ENCODE data around the gene NIP7.
"Not testable (repeated sequence)": the region's sequence is repeated elsewhere in the genome, so short reads cannot be mapped to it uniquely, and the experiment has no call there.

NIP7 gene

DNA sequence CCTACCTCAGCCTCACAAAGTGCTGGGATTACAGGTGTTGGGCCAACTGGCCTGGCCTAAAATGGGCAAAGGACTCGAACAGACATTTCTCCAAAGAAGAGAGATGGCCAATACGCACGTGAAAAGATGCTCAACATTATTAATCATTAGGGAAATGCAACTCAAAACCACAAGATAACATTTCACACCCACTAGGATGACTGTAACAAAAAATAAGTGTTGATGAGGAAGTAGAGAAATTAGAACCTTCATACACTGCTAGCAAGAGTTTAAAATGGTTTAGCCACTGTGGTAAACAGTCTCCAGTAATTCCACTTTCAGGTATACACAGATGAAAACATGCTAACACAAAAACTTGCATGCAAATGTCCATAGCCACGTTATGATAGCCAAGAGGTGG is 6.4 kb downstream of the NIP7 start:
- H3K4me3 Mint-ChIP-seq = no peak overlapping the region
- no peak overlapping the region for H3K27ac Mint-ChIP-seq
- peaks cover 18% of the 10 kb centered on the region for H3K36me3 Mint-ChIP-seq (ENCODE audit: low read depth)
- H3K4me1 Mint-ChIP-seq (ENCODE audit: low read depth) = peaks cover 11% of the 10 kb centered on the region
- no peaks in the 10 kb centered on the region for H3K9me3 Mint-ChIP-seq
- no peaks in the 10 kb centered on the region for H3K27me3 Mint-ChIP-seq (ENCODE audit: low read depth)

DNA sequence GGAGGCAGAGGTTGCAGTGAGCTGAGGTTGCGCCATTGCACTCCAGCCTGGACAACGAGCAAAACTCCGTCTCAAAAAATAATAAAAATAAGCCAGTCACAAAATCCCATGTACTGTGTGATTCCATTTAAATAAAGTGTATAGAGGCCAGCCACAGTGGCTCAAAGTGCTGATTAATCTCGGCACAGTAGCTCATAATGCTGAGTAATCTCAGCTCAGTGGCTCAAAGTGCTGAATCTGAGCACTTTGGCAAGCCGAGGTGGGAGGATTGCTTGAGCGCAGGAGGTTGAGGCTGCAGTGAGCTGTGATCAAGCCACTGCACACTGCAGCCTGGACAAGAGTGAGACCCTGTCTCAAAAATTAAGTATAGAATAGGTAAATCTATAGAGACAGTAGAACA is 7.1 kb downstream of the NIP7 start:
- peaks cover 4% of the 10 kb centered on the region for H3K4me1 Mint-ChIP-seq (ENCODE audit: low read depth)
- no peaks in the 10 kb centered on the region for H3K9me3 Mint-ChIP-seq
- no peak overlapping the region for H3K27ac Mint-ChIP-seq
- H3K36me3 Mint-ChIP-seq (ENCODE audit: low read depth) = peaks cover 16% of the 10 kb centered on the region
- no peak overlapping the region for H3K4me3 Mint-ChIP-seq
- H3K27me3 Mint-ChIP-seq (ENCODE audit: low read depth) = no peaks in the 10 kb centered on the region

DNA sequence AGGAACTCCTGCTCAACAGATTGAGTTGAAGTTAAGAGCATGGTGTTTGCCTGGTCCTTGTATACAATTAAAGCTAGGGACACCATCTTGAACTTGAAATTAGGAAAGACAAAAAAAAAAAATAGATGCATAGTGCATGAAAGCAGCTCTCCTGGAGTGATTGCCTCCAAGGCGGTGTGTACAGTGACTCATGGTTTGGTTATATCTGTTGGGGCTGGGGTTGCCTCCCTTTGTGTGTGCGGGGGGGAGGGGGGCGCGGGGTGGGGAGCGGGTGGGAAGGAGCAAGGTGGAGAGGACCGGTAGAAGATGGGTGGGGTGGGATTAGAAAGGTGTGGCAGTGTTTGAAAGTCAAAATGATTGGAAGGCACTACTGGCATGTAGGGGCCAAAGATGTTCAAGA is 8.7 kb downstream of the NIP7 start:
- H3K4me3 Mint-ChIP-seq = no peak overlapping the region
- H3K27ac Mint-ChIP-seq = no peak overlapping the region
- peaks cover 15% of the 10 kb centered on the region for H3K36me3 Mint-ChIP-seq (ENCODE audit: low read depth)
- H3K4me1 Mint-ChIP-seq (ENCODE audit: low read depth) = no peaks in the 10 kb centered on the region
- no peaks in the 10 kb centered on the region for H3K9me3 Mint-ChIP-seq
- H3K27me3 Mint-ChIP-seq (ENCODE audit: low read depth) = no peaks in the 10 kb centered on the region

DNA sequence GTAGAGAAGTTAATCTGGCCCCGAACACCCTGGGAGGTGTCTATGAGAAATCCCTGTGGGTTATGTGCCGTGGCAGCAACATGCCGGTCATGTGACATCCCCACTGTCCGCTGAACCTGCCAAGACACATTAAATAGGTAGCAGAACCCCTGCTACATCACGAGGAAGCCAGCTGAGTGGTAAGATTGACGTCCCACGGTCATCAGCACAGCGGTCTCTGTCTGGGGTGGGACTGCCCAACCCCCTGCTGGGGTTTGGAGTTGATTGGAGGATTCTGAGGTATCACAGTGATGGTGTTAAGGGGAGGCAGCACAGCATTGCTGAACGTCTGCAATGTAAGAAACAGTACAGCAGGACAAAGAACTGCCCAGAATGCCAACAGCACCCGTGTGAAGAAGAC is 10.0 kb downstream of the NIP7 start:
- Mint-ChIP-seq H3K9me3 (no peaks in the 10 kb centered on the region), H3K4me1 (ENCODE audit: low read depth) (no peaks in the 10 kb centered on the region)

DNA sequence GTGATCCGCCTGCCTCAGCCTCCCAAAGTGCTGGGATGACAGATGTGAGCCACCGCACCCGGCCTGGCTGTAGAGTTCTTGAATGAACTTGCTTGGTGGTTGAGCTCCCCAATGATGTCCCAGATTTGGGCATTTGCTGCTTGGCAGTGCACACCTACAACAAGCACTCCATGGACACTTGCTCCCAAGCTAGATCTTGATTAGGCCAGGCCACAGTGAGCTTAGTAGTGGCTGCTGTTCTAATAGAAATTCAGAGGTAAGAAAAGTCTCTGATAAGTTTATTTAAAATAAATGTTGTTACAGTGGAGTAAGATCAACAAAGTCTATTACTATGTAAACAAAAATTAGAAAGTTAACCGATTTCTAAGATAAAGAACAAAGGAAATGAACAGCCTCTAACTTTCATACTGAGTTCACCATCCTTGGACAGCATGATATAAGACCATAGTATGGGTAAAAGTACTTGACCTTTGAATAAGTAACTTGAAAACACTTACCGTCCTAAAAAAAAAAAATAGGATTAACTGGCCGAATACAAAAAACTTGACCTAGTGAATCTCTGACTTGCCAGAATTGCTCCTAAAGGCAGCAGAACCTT is 11.1 kb downstream of the NIP7 start:
- no peaks in the 10 kb centered on the region for H3K27me3 Mint-ChIP-seq (ENCODE audit: low read depth)
- no peaks in the 10 kb centered on the region for H3K9me3 Mint-ChIP-seq
- no peak overlapping the region for H3K4me3 Mint-ChIP-seq
- H3K36me3 Mint-ChIP-seq (ENCODE audit: low read depth) = peaks cover 19% of the 10 kb centered on the region
- no peak overlapping the region for H3K27ac Mint-ChIP-seq
- H3K4me1 Mint-ChIP-seq (ENCODE audit: low read depth) = no peaks in the 10 kb centered on the region

More for the DNA sequence above, 10.0 kb downstream of the NIP7 start:
- Mint-ChIP-seq H3K27ac (no peak overlapping the region), H3K36me3 (ENCODE audit: low read depth) (peaks cover 13% of the 10 kb centered on the region), H3K4me3 (no peak overlapping the region), H3K27me3 (ENCODE audit: low read depth) (no peaks in the 10 kb centered on the region)

DNA sequence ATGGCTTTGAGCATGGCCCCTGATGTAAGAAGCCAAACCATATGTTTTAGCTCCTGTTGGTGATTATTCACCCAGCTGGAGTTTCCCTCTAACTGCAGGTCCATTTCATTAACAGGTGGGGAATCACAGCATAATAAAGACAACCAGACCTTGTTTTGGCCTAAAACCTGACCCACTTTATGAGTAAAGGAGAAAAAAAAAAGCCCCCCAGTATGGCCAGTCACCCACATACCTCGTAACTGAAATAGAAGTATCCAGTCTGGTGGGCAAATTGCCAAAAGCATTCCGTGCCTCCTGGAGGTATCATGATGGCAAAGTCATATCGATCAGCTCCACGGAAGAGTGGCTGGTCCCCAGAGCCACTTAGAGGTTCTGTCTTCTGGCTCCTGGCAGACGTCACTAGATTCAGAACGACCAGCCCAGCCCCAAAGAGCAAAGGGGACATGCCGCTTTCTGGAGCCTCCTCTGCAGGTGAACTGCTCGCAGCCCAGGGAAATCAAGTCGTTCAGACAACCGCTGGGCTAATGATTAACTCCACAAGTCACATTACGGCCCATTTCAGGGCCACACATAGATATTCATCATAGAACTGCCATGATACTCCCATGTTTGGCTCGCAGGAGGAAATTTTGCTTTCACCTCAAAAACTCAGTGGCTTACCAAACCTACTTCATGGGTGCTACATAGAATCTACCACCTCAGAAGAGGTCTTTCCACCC is 11.9 kb downstream of the NIP7 start, which contains the start of gene TMED6:
TSS of gene TMED6 (minus strand) at position 478 of the 719 bp plus-strand sequence. CDS start at position 445, 33 bp downstream.
- H3K36me3 Mint-ChIP-seq (ENCODE audit: low read depth) = peaks cover 19% of the 10 kb centered on the region
- H3K4me1 Mint-ChIP-seq (ENCODE audit: low read depth) = no peaks in the 10 kb centered on the region
- no peaks in the 10 kb centered on the region for H3K27me3 Mint-ChIP-seq (ENCODE audit: low read depth)
- H3K4me3 Mint-ChIP-seq = no peak within 1 kb of the TSS
- no peak within 1 kb of the TSS for H3K27ac Mint-ChIP-seq
- H3K9me3 Mint-ChIP-seq = no peaks in the 10 kb centered on the region

DNA sequence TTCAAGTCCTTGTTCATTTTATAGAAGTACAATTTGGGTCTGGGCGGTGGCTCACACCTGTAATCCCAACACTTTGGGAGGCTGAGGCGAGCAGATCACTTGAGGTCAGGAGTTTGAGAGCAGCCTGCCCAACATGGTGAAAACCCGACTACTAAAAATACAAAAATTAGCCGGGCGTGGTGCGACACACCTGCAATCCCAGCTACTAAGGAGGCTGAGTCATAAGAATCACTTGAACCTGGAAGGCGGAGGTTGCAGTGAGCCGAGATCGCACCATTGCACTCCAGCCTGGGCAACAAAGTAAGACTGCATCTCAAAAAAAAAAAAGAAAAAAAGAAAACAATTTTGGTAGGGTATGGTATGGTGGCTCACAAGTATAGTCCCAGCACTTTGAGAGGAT is 20.5 kb downstream of the NIP7 start:
- peaks cover 27% of the 10 kb centered on the region for H3K36me3 Mint-ChIP-seq (ENCODE audit: low read depth)
- not testable (repeated sequence) for H3K9me3 Mint-ChIP-seq; H3K27ac Mint-ChIP-seq; H3K4me1 Mint-ChIP-seq (ENCODE audit: low read depth); H3K4me3 Mint-ChIP-seq; H3K27me3 Mint-ChIP-seq (ENCODE audit: low read depth)

DNA sequence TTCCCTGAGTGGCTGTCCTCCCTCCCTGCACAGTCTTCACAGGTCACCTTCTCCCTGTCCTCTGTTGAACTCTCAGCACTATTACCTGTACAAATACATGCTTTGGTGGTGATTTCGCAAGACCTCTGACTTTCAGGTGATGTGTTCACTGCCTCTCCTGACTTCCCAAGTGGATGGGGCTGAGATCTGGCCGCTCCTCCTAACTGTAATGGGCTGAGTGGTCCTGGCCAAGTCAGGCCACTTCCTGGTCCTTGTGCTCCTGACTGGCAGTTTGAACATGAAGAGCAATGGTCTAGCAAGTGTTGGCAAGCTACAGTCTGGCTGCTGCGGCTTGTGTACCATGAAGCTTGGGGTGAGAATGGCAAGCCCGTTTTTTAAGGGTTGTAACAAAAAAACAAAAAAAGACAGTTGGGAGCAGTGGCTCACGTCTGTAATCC is 23.7 kb downstream of the NIP7 start:
- Mint-ChIP-seq H3K27ac (no peak overlapping the region), H3K9me3 (no peaks in the 10 kb centered on the region), H3K4me3 (no peak overlapping the region), H3K36me3 (ENCODE audit: low read depth) (peaks cover 41% of the 10 kb centered on the region), H3K4me1 (ENCODE audit: low read depth) (peaks cover 15% of the 10 kb centered on the region), H3K27me3 (ENCODE audit: low read depth) (no peaks in the 10 kb centered on the region)

DNA sequence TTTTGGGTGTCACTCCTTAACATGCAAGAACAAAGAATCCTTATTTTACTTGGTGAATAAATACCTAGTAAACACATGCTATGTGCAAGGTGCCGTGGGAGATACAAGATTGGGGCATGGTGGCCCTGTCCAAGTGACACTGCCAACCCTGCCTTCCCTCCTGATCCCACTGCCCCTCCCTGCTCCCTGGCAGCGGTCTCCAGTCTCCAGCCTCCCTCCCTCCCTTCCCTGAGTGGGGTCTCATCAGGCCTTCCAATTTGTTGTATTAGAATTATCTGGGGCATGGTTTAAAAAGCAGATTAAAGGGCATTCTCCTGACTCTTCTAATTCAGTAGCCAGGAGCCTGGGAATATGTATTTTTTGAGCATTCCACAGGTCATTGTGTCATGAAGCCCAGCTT is 24.5 kb downstream of the NIP7 start:
- no peaks in the 10 kb centered on the region for H3K27me3 Mint-ChIP-seq (ENCODE audit: low read depth)
- H3K9me3 Mint-ChIP-seq = no peaks in the 10 kb centered on the region
- H3K4me1 Mint-ChIP-seq (ENCODE audit: low read depth) = peaks cover 15% of the 10 kb centered on the region
- H3K36me3 Mint-ChIP-seq (ENCODE audit: low read depth) = peaks cover 44% of the 10 kb centered on the region
- no peak overlapping the region for H3K4me3 Mint-ChIP-seq
- no peak overlapping the region for H3K27ac Mint-ChIP-seq

DNA sequence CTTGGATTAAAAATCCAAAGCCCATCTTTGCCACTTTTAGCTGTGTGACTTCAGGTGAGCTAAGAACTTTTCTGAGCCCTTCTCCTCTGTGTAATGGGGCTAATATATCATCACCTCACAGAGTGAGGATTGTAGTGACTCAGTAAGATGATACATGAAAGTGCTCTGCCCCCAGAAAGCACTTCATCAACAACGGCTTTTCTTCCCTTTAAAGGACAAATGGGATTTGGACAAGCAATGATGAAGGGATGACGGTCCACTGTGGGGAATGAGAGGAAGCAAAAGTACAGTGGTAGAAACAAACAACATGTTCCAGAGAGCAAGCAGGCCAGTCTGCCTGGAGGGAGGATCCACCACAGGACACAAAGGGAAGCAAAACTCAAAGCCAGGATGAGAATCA is 26.3 kb downstream of the NIP7 start:
- no peaks in the 10 kb centered on the region for H3K9me3 Mint-ChIP-seq
- H3K4me3 Mint-ChIP-seq = no peak overlapping the region
- peaks cover 17% of the 10 kb centered on the region for H3K4me1 Mint-ChIP-seq (ENCODE audit: low read depth)
- no peak overlapping the region for H3K27ac Mint-ChIP-seq
- peaks cover 55% of the 10 kb centered on the region for H3K36me3 Mint-ChIP-seq (ENCODE audit: low read depth)
- no peaks in the 10 kb centered on the region for H3K27me3 Mint-ChIP-seq (ENCODE audit: low read depth)

DNA sequence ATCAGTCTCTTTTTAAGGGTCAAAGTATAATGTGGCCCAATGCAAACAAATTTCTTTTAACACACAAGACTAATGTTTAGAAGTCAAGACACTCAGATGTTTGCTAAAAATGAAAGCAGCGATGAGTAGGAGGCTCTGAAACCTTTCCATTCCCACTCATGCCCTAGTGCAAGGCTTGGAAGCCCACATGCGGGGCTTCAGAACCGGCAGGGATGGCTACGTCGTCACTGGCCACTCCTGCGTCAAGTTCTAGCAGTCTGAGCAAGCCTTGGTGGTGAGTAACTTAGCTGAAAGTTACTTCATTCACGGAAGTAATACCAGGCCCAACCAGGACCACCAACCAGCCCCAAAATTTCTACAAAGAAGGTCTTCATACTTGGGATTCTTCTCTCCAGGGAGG is 26.9 kb downstream of the NIP7 start:
- Mint-ChIP-seq H3K27ac (no peak overlapping the region), H3K4me3 (no peak overlapping the region), H3K9me3 (no peaks in the 10 kb centered on the region), H3K27me3 (ENCODE audit: low read depth) (no peaks in the 10 kb centered on the region), H3K36me3 (ENCODE audit: low read depth) (peaks cover 52% of the 10 kb centered on the region), H3K4me1 (ENCODE audit: low read depth) (peaks cover 17% of the 10 kb centered on the region)

DNA sequence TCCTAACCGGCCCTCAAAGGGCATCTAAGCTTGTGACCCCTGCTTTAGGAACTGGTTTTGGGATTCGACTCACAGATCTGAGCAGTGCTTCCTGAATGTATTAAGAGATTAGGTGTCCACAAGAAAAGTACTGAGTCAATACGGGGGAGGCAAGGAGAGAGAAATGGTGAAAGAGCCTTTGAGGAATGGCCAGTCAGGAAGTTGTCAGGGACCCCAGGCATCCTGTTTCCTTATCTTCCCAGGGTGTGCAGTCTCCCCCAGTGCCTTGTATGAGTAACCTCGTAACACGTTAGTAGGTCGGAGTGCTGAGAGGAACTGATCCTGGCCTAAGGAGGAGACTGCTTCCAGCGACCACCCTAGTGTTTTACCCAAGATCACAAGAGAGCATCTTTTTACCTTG is 28.4 kb downstream of the NIP7 start:
- Mint-ChIP-seq H3K4me1 (ENCODE audit: low read depth) (peaks cover 12% of the 10 kb centered on the region), H3K4me3 (no peak overlapping the region), H3K27me3 (ENCODE audit: low read depth) (no peaks in the 10 kb centered on the region), H3K27ac (no peak overlapping the region), H3K9me3 (no peaks in the 10 kb centered on the region), H3K36me3 (ENCODE audit: low read depth) (peaks cover 53% of the 10 kb centered on the region)

DNA sequence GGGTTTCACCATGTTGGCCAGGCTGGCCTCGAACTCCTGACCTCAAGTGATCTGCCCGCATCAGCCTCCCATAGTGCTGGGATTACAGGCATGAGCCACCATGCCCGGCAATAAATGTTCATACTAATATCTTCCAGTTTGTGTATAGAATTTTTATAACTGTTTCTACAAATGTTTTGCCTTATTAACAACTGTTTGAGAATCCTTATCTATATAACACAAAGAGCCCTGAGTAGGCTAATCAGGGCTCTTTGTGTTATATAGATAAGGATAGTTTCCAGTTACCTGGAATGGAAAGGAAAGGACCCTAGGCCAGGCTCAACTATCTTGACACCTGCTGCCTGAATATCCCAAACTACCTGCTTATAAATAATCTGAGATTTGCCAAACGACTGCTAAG is 29.3 kb downstream of the NIP7 start:
- peaks cover 54% of the 10 kb centered on the region for H3K36me3 Mint-ChIP-seq (ENCODE audit: low read depth)
- no peak overlapping the region for H3K4me3 Mint-ChIP-seq
- H3K9me3 Mint-ChIP-seq = no peaks in the 10 kb centered on the region
- H3K4me1 Mint-ChIP-seq (ENCODE audit: low read depth) = peaks cover 12% of the 10 kb centered on the region
- H3K27ac Mint-ChIP-seq = no peak overlapping the region
- H3K27me3 Mint-ChIP-seq (ENCODE audit: low read depth) = no peaks in the 10 kb centered on the region

DNA sequence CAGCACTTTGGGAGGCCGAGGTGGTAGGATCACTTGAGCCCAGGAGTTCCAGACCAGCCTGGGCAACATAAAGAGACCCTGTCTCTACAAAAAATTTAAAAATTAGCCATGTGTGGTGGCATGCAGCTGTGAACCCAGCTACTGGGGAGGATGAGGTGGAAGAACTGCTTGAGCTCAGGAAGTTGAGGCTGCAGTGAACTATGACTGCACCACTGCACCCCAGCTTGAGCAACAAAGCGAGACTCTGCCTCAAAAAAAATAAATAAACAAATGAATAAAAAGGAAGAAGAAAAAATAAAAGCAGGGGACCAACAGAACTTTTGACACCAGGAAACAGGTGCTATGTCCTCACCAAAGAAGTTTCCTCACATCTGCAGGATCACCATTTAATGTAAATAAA is 32.0 kb downstream of the NIP7 start:
- no peaks in the 10 kb centered on the region for H3K9me3 Mint-ChIP-seq
- H3K4me1 Mint-ChIP-seq (ENCODE audit: low read depth) = peaks cover 6% of the 10 kb centered on the region
- peak overlapping the region; percentile 38 for H3K27ac Mint-ChIP-seq
- H3K36me3 Mint-ChIP-seq (ENCODE audit: low read depth) = peaks cover 42% of the 10 kb centered on the region
- no peaks in the 10 kb centered on the region for H3K27me3 Mint-ChIP-seq (ENCODE audit: low read depth)
- no peak overlapping the region for H3K4me3 Mint-ChIP-seq

DNA sequence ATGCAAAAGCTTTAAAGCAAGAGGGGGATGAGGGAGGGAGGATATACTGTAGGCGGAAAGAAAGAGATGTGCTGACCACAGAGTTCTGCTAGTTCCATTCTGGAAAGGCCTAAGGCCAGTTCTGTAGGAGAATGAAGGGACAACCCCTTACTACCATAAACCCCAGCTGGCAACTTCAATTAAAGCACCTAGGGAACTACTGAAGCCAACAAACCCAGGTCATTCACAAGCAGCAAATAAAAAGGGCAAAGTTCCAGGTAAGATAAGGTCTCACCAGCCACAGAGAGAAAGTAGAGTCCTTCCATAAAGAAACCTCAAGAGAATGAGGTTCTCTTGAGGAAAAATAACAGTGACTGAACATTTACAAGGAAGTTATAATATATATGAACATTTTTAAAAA is 33.4 kb downstream of the NIP7 start:
- Mint-ChIP-seq H3K27ac (no peak overlapping the region), H3K36me3 (ENCODE audit: low read depth) (peaks cover 36% of the 10 kb centered on the region), H3K4me1 (ENCODE audit: low read depth) (peaks cover 3% of the 10 kb centered on the region), H3K9me3 (no peaks in the 10 kb centered on the region), H3K27me3 (ENCODE audit: low read depth) (no peaks in the 10 kb centered on the region), H3K4me3 (no peak overlapping the region)
